Measurements from ENCODE around the gene METTL26.

Gene METTL26

DNA sequence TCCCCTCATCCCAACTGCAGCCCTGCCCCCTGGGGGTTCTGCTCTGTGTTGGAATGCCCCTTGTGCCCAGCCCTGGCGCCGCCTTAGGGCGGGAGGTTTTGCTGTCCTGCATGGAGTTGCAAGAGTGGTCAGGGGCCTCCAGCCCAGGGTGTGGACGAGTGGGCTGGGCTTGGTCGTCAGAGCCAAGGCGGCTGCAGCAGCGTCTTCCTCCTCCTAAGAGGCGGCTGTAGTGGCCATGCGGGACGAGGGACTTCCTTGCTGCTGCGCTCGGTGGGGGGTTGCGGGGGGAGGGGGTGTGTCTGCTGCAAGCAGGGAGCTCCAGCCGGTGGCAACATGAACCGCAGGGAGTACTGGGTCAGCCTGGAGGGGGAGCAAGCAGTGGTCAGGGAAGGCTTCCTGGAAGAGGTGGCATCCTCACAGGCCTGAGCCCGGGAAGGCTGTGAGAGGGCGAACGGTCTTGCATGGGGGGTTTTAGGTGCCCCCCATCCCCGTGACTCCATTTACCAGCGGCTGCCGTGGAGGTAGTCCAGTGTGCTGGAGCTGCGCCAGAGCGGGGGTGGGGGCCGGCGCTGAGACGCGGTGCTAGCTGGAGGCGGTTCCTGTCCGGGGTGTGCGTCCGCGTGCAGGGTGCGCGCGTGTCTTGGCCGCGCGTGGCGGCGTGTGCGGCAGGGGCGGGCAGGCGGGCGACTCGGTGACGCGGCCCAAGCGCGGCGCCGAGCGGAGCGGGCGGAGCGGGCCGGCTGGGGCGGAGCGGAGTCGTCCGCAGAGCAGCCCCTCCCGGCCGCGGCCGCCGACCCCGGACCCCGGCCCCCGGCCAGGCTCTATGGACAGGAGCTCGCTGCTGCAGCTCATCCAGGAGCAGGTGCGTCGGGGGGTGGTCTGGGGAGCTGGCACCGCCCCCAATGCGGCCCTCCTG is 39.1 kb upstream of the METTL26 start, which contains the start of gene RHBDL1:
RHBDL1 (plus strand) TSS at position 704 of the 916 bp plus-strand sequence; CDS start at position 824, 120 bp downstream.
- in situ Hi-C loops (cut with MboI; ENCODE audit: low sequenced_read_pairs): no loop called here

DNA sequence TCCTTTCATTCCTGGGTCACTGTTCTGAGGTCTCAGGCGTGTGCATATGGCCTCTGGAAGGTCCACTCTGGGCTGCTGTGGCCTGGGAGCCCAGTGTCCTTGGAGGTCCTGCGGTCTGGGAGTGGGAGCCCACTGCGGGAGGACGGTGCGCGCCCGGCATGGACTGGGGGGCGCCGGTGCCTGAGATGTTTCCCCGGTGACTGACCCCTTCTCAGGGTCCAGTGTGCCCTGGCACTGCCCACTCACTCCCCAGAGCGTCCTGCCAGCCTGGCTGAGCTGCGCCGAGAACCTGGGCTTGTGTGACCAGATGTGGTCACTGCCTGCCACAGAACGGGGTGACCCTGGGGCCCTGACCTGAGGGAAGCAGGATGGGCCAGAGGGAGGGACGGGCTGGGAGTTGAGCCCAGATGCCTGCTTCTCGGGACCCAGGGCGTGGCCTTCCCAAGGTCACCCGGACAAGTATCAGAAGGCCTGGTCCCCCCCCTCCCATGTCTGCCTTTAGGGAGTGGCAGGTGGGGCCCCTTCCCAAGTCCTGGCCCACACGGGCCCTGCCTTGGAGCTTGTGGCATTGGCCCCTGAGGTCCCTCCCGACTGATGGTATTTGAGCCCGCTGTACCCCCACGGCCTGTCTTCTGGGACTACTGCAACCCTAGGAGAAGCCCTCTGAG is 38.2 kb upstream of the METTL26 start:
- in situ Hi-C loops (cut with MboI; ENCODE audit: low sequenced_read_pairs): no loop called here

DNA sequence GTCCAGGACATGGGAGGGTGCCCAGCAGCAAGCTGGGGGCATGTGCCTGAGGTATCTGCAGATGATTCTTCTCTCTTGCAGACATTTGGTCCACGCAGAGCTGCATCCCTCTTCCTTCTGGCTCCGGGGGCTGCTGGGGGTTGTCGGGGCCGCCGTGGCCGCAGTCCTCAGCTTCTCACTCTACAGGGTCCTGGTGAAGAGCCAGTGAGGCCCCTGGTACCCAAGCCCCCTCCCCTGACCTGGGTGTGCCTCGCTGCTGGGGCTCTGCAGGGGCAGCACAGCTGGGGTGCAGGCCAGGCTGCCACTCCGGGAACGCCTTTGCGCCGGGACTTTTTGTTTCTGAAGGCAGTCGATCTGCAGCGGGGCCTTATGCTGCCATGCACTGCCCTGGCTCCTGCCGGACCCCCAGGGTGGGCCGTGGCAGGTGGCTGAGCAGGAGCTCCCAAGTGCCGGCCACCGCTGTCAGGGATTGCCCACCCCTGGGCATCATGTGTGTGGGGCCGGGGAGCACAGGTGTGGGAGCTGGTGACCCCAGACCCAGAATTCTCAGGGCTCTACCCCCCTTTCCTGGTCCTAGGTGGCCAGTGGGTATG is 37.4 kb upstream of the METTL26 start:
- in situ Hi-C loops (cut with MboI; ENCODE audit: low sequenced_read_pairs): no loop called here

DNA sequence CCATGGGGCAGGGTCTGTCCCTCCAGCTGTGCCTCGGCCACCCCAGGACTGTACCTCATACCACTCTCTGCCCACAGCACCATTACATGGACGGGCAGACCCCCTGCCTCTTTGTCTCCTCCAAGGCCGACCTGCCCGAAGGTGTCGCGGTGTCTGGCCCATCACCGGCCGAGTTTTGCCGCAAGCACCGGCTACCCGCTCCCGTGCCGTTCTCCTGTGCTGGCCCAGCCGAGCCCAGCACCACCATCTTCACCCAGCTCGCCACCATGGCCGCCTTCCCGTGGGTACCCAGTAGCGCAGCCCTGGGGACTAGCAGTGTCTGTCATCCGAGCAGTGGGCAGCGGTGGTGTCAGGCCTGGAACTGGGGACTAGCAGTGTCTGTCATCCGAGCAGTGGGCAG is 36.7 kb upstream of the METTL26 start:
- in situ Hi-C loops (cut with MboI; ENCODE audit: low sequenced_read_pairs): no loop called here

DNA sequence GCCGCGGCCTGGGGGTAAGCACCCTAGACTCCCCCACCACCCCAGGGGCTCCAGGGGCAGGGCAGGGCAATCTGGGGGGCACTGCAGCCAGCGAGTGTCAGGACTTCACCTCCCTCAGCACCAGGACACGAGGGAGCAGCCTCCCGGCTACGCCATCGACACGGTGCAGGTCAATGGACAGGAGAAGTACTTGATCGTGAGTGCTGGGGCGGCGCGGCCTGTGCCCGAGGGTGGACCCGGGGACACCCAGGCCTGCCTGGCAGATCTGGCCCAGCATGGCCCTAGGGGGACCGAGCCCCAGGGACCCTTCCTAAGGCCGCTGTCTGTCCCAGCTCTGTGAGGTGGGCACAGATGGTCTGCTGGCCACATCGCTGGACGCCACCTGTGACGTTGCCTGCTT is 36.3 kb upstream of the METTL26 start:
- in situ Hi-C loops (cut with MboI; ENCODE audit: low sequenced_read_pairs): no loop called here

DNA sequence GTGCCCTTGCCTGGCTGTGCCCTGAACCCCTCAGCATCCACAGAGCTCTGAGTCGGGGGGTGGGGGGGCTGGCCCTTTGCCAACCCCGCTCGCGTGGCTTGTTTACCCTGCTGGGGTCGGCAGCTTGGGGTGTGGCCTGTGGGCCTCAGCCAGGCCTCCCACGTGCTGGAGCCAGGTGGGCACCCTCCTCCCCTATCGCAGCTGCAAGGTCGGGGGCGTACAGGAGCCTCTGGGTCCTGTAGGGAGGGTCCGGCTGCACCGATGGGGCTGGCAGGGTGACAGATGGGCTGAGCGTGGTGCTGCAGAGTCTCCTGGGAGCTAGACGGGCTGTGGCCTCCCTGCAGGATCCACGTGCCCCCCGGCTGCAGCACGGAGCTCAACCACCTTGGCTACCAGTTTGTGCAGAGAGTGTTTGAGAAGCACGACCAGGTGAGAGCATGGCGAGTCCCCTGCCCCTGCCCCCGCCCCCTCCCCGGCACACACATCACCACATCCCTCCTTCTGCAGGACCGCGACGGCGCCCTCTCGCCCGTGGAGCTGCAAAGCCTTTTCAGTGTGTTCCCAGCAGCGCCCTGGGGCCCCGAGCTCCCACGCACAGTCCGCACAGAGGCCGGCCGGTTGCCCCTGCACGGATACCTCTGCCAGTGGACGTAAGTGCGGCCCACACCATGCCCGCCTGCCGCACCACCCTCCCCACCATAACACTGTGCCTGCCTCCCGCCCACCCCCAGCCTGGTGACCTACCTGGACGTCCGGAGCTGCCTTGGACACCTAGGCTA is 35.4 kb upstream of the METTL26 start:
- in situ Hi-C loops (cut with MboI; ENCODE audit: low sequenced_read_pairs): no loop called here

DNA sequence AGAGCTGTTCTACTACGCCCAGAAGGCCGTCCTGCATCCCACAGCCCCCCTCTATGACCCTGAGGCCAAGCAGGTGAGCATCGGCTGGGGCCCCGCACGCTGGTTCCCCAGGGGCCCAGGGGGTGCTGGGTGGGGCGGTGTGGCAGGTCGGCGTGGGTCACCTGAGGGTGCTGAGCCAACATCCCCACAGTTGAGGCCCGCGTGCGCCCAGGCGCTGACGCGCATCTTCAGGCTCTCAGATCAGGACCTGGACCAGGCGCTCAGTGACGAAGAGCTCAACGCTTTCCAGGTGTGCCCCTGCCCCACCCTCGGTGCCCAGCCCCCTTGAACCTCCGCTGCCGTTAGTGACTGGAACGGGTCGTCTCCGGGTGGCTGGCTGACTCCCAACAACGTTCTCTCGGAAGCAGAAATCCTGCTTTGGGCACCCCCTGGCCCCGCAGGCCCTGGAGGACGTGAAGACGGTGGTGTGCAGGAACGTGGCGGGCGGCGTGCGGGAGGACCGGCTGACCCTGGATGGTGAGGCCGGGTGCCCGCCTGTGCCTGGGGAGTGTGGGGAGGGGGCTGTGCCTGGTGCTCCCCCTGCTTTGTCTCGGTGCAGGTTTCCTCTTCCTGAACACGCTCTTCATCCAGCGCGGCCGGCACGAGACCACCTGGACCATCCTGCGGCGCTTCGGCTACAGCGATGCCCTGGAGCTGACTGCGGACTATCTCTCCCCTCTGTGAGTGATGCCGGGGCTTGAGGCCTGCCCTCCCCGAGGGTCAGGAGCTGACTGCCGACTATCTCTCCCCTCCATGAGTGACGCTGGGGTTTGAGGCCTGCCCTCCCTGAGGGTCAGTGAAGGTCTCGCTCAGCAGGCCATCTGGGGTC is 34.6 kb upstream of the METTL26 start:
- in situ Hi-C loops (cut with MboI; ENCODE audit: low sequenced_read_pairs): no loop called here

DNA sequence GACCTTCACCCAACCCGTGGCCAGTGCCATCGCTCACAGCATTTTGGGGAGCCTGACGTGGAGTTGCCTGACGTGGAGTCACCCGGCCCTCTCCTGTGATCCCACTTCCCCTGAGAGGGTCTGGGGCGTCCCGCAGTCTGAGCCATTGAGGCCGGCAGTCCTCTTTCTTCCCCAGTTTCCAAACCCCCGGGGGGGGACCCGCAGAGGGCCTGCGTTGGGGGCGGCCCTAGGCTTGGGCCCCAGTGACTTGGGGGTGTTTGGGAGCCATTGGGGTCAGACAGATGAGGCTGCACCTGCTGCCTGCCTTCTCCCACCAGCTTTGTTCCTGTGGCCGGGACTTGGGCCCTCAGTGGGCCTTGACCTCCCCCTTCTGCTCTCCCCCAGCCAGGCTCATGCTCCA is 33.6 kb upstream of the METTL26 start:
- in situ Hi-C loops (cut with MboI; ENCODE audit: low sequenced_read_pairs): no loop called here

DNA sequence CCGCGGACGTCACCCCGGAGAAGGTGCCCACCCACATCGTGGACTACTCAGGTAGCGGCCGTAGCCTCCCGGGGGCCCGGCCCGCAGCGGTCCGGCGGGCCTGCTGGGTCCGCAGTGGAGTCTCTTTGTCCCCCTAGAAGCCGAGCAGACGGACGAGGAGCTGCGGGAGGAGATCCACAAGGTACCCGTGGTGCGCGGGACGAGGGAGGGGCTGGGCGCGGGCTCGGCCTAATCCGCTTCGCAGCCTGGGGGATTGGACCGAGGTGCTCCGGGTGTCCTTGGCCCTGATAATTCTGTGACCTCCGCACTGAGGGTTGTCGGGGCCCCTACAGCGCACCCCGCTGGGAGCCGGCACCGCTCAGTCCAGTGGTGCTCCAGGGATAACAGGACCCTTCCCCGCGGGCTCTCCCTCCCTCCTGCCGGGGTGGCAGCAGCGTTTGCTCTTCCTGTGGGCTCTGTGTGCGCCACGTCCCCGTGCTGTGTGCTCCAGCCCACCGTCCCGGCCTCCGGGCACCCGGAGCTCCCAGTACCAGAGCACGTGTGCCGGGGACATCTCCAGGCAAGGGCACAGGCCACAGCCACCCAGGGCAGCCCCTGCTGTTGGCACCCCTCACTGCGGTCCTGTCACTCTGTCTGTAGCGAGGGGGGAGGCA is 32.5 kb upstream of the METTL26 start:
- in situ Hi-C loops (cut with MboI; ENCODE audit: low sequenced_read_pairs): no loop called here

DNA sequence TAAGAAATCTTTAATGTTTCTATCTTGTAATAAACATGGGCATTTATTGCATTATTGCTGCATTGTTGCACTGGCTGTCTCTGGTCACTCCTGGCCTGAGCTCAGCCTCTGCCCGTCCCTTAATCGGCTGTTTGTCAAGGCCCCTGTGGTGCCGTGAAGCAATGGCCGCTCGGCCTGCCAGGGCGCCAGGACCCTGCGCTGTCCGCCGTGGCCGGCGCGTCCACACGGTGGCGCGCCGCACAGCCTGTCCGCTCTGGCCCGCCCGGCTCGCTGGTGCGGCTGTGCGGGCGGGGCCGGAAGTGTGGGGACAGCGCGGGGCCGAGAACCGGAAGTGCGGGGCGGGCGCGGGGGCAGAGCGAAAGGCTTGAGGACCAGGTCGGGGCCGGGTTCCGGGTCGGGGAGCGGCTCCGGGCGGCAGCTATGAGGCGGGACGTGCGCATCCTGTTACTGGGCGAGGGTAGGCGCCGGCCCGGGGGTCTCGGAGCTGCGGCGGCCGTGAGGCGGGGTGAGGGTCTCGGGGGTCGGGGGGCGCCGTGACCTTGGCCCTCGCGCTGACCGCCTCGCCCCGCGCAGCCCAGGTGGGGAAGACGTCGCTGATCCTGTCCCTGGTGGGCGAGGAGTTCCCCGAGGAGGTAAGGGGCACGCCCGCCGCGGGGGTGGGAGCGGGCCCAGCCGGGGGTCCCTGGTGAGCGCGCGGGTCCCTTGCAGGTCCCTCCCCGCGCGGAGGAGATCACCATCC is 31.8 kb upstream of the METTL26 start, which contains the start of gene RHOT2:
RHOT2 (plus strand) TSS at position 353 of the 739 bp plus-strand sequence; CDS start at position 421, 68 bp downstream.
- in situ Hi-C loops (cut with MboI; ENCODE audit: low sequenced_read_pairs): no loop called here

DNA sequence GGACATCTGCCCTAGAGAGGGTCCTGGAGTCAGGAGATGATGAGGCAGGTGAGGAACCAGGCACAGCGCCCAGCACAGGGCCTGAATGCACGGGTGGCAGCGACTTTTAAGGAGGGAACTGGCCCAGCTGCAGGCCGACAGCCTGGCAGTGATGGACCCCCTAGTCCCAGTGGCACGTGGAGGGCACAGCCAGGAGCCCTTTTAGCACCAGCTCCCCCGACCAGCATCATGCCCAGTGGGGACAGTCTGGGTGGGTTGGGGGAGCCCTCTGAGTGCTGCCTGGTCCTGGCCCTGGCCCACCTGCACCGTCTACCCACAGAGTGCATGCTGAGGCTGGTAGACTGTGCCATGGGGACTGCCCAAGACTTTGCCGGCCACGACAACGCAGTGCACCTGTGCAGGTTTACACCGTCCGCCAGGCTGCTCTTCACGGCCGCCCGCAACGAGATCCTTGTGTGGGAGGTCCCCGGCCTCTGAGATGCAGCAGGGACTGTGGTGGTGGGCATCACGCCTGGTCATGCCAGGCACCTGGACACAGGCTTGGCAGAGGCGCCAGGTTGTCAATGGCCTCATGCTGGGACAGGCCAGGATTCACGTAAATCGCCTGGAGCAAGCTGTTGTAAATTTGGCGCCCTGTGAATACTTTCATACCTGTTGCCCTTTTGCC is 31.1 kb upstream of the METTL26 start:
- in situ Hi-C loops (cut with MboI; ENCODE audit: low sequenced_read_pairs): no loop called here

DNA sequence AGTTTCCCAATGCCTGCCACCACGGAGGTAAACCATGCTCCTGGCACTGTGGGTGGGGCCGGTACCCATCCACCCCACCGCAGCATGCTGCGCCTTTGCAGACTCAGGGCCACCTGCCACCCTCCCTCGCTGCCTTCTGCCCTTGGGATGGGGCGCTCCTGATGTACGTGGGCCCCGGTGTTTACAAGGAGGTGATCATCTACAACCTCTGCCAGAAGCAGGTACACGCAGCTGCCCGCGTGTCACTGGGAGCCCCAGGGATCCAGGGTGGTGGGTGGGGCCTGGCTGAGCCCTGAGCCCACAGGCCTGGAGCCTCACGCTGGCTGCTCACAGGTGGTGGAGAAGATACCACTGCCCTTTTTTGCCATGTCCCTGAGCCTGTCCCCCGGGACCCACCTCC is 30.5 kb upstream of the METTL26 start:
- in situ Hi-C loops (cut with MboI; ENCODE audit: low sequenced_read_pairs): no loop called here

DNA sequence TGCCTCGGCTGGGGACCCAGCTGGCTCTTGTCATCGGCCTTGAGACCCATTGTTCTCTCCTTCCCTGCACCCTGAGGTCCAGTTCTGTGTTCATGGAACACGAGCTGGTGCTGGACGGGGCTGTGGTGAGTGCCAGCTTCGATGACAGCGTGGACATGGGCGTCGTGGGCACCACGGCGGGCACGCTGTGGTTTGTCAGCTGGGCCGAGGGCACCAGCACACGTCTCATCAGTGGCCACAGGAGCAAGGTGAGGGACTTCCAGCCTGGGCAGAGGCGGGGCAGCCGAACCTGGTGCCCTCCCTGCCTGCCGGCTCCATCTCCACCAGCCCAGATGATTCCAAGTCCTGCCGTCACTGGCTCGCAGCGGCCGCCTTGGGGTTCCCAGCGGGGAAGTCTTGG is 26.5 kb upstream of the METTL26 start:
- in situ Hi-C loops (cut with MboI; ENCODE audit: low sequenced_read_pairs): no loop called here

DNA sequence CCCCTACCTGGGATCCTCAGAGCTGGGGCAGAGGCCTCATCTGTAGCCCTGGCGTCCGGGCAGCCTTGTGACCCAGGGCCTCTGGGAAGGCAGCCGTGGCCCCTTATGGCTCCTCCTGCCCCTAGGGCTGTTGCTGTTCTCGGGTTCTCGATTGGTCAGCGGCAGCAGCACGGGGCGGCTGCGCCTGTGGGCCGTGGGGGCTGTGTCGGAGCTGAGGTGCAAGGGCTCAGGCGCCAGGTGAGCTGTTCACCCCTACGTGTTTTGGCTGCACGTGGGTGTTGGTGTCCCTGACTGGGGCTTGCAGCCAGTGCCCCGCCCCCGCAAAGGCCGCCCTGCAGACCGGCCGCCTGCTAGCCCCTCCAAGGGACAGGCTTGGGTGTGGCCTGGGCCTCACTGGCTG is 26.0 kb upstream of the METTL26 start:
- in situ Hi-C loops (cut with MboI; ENCODE audit: low sequenced_read_pairs): no loop called here

DNA sequence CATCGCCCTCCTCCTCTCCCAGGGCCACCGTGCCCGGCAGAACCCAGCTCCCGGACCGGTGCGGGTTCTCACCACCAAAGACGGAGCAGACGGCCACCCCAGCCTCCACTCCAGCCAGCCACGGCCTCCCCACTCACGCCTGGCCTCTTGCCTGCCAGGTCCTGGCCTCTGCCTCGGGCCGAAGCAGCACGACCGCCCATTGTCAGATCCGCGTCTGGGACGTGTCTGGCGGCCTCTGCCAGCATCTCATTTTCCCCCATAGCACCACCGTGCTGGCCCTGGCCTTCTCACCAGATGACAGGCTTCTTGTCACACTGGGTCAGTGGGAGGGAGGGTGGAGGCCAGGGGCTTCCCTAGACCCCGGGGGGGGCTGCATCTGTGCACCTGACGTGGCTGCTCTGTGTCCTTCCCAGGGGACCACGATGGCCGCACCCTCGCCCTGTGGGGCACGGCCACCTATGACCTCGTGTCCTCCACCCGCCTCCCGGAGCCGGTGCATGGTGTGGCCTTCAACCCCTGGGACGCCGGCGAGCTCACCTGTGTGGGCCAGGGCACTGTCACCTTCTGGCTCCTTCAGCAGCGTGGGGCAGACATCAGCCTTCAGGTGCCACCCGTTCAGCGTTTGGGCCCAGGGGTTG is 25.2 kb upstream of the METTL26 start:
- in situ Hi-C loops (cut with MboI; ENCODE audit: low sequenced_read_pairs): no loop called here

DNA sequence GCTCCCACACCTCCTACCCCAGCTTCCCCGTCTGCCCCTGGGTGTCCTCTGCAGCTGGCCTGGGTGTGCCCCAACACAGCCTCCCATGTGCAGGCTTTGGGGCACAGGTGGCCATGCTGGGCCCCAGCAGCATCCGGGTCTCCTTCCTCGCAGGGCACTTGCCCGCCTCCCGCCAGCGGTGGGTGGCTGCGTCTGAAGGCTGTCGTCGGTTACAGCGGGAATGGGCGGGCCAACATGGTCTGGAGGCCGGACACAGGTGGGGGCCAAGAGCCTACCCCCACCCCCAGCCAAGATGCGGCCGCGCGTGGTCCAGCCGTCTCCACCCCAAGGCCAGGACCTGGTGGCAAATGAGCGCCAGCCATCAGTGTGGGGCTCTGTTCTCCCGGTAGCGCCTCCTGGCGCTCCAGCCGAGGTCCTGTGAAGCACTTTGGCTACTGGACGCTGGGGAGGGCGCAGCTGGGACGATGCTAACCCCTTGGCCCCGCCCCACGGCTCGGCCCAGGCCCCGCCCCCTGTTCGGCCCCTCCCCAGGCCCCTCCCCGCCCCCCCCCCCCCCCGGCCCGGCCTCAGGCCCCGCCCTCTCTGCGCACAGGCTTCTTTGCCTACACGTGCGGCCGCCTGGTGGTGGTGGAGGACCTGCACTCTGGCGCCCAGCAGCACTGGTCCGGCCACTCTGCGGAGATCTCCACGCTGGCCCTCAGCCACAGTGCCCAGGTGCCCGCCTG is 24.5 kb upstream of the METTL26 start:
- in situ Hi-C loops (cut with MboI; ENCODE audit: low sequenced_read_pairs): no loop called here

DNA sequence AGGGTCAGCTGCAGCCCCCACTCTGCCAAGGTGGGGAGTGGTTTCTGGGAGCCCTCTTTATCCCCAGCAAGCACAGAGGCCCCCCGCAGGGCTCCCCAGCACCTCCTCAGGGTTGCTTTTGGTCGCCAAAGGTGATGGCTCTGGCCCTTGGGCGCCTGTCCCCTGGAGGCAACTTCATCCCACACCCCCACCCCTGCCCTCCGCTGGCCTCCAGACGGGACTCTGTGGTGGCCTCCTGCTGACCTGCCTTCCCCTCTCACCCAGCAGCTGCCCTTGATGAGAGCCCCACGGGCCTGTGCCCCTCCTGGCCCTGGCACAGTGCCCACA is 24.0 kb upstream of the METTL26 start:
- in situ Hi-C loops (cut with MboI; ENCODE audit: low sequenced_read_pairs): no loop called here
